HG03095 (cell line): ENCODE results near the gene GABRG3.

Source experiments
- ATAC-seq: cut with Tn5 transposase; IDR thresholded peaks from one replicate; pipeline ENCODE4 v1.9.1; 2021; ENCODE audit warnings: moderate library complexity; ENCODE audit not compliant: unreplicated experiment

The GABRG3 gene

GRCh38 chr15:27454281-27455075 lies 483.5 kb downstream of the GABRG3 start:
- ATAC-seq: no peak

- ATAC-seq: no peak
Observed at GRCh38 chr15:27456807-27457206, 485.8 kb downstream of the GABRG3 start.

GRCh38 chr15:27457766-27458165 lies 486.8 kb downstream of the GABRG3 start:
- ATAC-seq: no peak

DNA sequence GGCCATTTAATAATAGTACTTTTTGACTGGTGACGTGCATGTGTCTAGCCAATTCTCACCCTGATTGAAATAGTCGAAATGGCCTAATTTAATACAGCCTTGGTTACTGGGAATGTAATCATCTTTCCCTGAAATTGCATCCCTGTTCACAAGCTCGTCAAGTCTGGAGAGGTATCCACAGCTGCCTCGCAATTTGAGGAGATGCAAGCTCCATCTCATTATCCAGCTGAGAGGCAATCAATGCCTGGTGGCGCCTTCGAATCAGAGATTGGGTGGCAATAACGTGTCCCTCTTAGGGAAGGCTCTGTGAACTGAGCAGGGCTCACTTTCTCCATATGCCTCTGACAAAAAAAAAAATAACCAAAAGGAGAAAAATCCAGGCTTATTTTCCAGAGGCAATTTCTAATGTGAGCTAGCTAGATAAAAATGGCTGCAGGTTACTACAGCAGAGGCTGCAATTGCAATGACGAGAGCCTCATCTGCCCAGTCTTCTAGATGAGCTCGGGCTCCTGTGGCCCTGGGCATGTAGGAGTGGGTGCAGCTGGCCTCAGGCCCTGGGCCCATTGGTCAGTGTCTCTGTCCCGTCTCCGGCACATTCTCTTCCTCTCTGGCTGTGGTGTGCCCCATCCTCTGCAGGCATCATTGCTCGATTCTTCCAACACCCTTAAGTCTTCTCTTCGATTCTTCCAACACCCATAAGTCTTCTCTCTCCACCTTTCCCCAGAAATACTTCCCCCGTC lies 487.5 kb downstream of the GABRG3 start:
- ATAC-seq: no peak

GRCh38 chr15:27459836-27460235 lies 488.9 kb downstream of the GABRG3 start:
- ATAC-seq: no peak

- no peak for ATAC-seq
Observed at GRCh38 chr15:27461181-27461580, 490.2 kb downstream of the GABRG3 start.

- no peak for ATAC-seq
Observed at GRCh38 chr15:27463525-27464088, 492.6 kb downstream of the GABRG3 start.

- ATAC-seq: no peak
Observed at GRCh38 chr15:27464941-27465612, 494.1 kb downstream of the GABRG3 start.

GRCh38 chr15:27466758-27467157 lies 495.8 kb downstream of the GABRG3 start:
- ATAC-seq: no peak

DNA sequence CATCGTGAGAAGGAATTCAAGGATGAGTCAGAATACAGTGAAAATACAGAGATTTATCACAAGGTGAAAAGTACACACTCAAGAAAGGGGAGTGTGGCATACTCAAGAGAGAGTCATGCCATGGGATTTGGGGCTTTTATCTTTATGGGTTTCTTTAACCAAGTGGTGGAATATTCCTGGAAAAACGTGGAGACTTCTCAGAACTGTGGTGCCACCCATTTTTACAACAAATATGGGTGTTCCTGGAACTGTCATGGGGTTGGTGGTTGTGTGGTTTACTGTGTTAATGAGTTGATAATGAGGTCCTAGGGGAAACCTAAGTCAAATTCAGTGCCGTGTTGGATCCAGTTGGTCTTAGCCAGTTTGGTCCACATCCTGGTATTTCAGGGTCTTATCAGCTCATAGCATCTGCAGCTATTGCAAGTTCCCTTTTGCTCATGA lies 497.2 kb downstream of the GABRG3 start:
- no peak for ATAC-seq

- no peak for ATAC-seq
Observed at GRCh38 chr15:27473845-27474244, 502.9 kb downstream of the GABRG3 start.

GRCh38 chr15:27475395-27475794 lies 504.4 kb downstream of the GABRG3 start:
- no peak for ATAC-seq

DNA sequence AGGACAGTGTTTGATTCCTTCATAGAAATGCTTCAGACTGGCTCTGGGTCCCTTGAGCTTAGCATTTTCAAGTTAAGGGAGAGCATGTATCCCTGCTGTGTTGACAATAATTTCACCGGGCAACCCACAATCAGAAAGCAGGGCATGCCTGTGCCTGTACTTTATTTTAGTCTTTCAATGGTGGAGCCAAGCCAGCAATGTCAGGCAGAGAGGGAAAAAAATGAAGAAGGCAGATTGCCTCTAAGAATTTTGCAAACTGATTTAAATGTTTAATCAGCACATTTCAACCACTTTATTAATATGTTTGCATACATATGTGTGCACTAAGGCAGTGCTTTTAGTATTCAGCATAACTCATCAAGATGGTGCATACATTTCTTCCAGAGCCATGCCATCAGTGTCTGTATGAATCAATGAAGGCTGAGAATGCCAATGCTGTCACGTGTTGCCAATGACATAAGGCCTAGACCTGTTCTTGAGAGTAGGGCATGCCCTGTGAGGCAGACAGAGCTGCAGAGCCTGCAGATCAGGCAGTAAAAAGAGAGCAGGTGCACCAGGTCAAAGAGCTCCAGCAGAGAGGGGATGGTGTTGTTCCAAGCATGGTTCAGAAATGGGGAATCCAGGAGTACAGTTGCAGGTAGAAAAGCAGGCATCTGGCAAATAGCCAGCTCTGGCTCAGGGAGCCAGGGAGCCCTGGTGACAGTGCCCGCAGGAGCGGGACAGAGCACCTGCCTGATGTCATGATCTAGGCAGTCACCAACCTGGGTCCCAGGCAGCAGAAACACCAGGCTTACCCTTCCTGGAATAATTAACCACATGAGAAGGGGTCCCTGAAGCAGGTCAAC lies 508.5 kb downstream of the GABRG3 start:
- ATAC-seq: no peak

- no peak for ATAC-seq
Observed at GRCh38 chr15:27480141-27480530, 509.2 kb downstream of the GABRG3 start.

DNA sequence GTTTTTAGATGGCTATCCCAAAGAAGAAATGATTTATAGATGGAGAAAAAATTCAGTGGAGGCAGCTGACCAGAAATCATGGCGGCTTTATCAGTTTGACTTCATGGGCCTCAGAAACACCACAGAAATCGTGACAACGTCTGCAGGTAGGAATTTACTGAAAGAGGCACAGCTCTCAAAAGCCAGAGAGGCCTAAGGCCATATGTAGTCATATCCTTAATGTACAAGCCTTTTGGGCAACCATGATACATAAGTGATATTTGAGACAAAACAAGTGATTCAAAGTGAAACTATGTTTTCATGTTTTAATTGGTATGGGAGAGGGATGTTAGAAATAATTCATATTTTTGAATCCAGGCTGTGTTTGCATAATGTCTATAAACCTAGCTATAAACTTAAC lies 509.7 kb downstream of the GABRG3 start:
- no peak for ATAC-seq

DNA sequence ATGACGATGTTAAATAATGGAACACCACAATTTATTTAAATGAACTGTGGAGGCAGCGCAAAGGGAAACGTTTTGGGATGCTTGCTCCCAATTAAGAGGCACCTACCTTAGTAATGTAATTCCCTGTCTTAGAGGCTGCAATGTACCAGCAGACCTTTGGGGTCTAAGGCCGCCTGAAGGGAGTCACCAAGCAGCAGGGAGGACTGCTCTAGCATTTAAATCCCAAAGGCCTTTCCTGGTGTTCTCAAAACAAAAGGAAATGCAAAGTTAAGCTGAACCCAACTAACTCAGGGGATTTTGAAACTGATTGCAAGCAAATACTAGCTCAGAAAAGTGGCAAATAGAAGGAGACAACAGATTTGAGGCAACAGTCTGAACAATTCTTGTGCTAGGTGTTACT lies 510.8 kb downstream of the GABRG3 start:
- ATAC-seq: no peak

- ATAC-seq: no peak
Observed at GRCh38 chr15:27482287-27482686, 511.3 kb downstream of the GABRG3 start.

DNA sequence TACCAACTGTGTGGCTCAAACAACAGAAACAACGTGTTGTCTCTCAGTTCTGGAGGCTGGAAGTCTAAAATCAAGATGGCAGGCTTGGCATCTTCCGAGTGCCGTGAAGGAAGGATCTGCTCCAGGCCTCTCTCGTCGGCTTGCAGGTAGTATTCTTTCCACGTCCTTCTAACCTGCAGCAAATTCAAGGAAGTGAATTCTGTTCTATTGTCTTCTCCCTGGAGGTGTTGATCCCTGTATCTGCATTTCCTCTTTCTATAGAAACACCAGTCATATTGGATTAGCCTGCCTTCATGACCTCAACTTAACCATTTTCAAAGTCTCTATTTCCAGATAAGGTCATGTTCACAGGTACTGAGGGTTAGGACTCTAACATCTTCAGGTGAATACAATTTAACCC lies 512.1 kb downstream of the GABRG3 start:
- ATAC-seq: no peak

- ATAC-seq: no peak
Observed at GRCh38 chr15:27485265-27485664, 514.3 kb downstream of the GABRG3 start.

GRCh38 chr15:27486051-27486450 lies 515.1 kb downstream of the GABRG3 start:
- no peak for ATAC-seq
